HepG2 (cell line): ENCODE measurements around the gene COMMD7. TPM values are rescaled to one million over a fixed set of nuclear protein-coding genes. Genes with fewer than 3 reads are reported as not detected.

Experiments used
- CAMTA2 ChIP-seq: sonication (generic); formaldehyde crosslinking; IDR thresholded peaks from 2 replicates; pipeline ENCODE4 v1.4.0; 2020; ENCODE audit warnings: mild to moderate bottlenecking, missing genetic modification reagents, borderline replicate concordance
- DPF2 ChIP-seq: sonication (generic); formaldehyde crosslinking; IDR thresholded peaks from 2 replicates; pipeline ENCODE4 v1.4.0; 2020; ENCODE audit warnings: mild to moderate bottlenecking, low read depth, missing genetic modification reagents, borderline replicate concordance
- ELF1 ChIP-seq: sonication (generic); formaldehyde crosslinking; IDR thresholded peaks from 2 replicates; pipeline ENCODE4 v1.4.0; 2020; ENCODE audit warnings: missing genetic modification reagents
- ELF3 ChIP-seq: IDR thresholded peaks from 2 replicates; pipeline ENCODE4 v1.6.1; 2016; ENCODE audit warnings: missing genetic modification reagents, missing compliant biosample characterization
- FOXO4 ChIP-seq: sonication (generic); formaldehyde crosslinking; conservative IDR thresholded peaks from 2 replicates; pipeline ENCODE4 v1.8.1; 2023; ENCODE audit warnings: missing genetic modification reagents
- JDP2 ChIP-seq: sonication (generic); formaldehyde crosslinking; IDR thresholded peaks from 2 replicates; pipeline ENCODE4 v1.8.1; 2022; ENCODE audit warnings: missing genetic modification reagents, borderline replicate concordance
- KLF15 ChIP-seq: sonication (generic); formaldehyde crosslinking; IDR thresholded peaks from 2 replicates; pipeline ENCODE4 v1.8.1; 2023; ENCODE audit warnings: borderline replicate concordance, mild to moderate bottlenecking, inconsistent platforms, missing genetic modification reagents, mixed read lengths
- NKX3-1 ChIP-seq: sonication (generic); formaldehyde crosslinking; IDR thresholded peaks from 2 replicates; pipeline ENCODE4 v1.5.0; 2020; ENCODE audit warnings: missing genetic modification reagents
- SMAD1 ChIP-seq: sonication (generic); formaldehyde crosslinking; IDR thresholded peaks from 2 replicates; pipeline ENCODE4 v1.4.0; 2020; ENCODE audit warnings: missing genetic modification reagents, low read depth, mild to moderate bottlenecking, borderline replicate concordance
- SRF ChIP-seq: IDR thresholded peaks from 2 replicates; pipeline ENCODE4 v1.6.1; 2011; ENCODE audit warnings: mild to moderate bottlenecking, low read depth, low read length, moderate library complexity
- ZNF230 ChIP-seq: sonication (generic); formaldehyde crosslinking; IDR thresholded peaks from 2 replicates; pipeline ENCODE4 v1.4.0; 2020; ENCODE audit warnings: mild to moderate bottlenecking, missing genetic modification reagents
- ZNF256 ChIP-seq: sonication (generic); formaldehyde crosslinking; conservative IDR thresholded peaks from 2 replicates; pipeline ENCODE4 v1.4.0; 2020; ENCODE audit warnings: missing genetic modification reagents
- ZNF569 ChIP-seq: sonication (generic); formaldehyde crosslinking; IDR thresholded peaks from 2 replicates; pipeline ENCODE4 v1.5.0; 2020; ENCODE audit warnings: mild to moderate bottlenecking, missing genetic modification reagents, moderate library complexity, borderline replicate concordance
- ZNF616 ChIP-seq: sonication (generic); formaldehyde crosslinking; IDR thresholded peaks from 2 replicates; pipeline ENCODE4 v1.5.0; 2020; ENCODE audit warnings: low read depth, mild to moderate bottlenecking, missing genetic modification reagents
- ZNF790 ChIP-seq: sonication (generic); formaldehyde crosslinking; IDR thresholded peaks from 2 replicates; pipeline ENCODE4 v1.8.0; 2022; ENCODE audit warnings: missing genetic modification reagents, mild to moderate bottlenecking, borderline replicate concordance
- ZNF83 ChIP-seq: sonication (generic); formaldehyde crosslinking; IDR thresholded peaks from 2 replicates; pipeline ENCODE4 v1.4.0; 2020; ENCODE audit warnings: missing genetic modification reagents, mild to moderate bottlenecking, borderline replicate concordance
- polyA plus RNA-seq, 8 experiments: library from polyadenylated mRNA; depleted of rRNA in 3 of 8; stranded (reverse) in 7 of 8; unstranded in 1 of 8; fragments of >200 nt; fragmentation: Illumina TruSeq in 4 of 8; extraction: Trizol in 4 of 8; gene quantifications; 2 replicates each; pipeline versions ENCODE4 v1.2.1 to v1.2.3, GENCODE V29; 2011 to 2016; ENCODE audit warnings: low read depth in 4 of 8, missing spikeins in 1 of 8, mixed read lengths in 1 of 8; ENCODE audit not compliant: insufficient read depth in 1 of 8
- total RNA-seq, 5 experiments: library from RNA; depleted of rRNA; stranded (reverse); fragments of >200 nt; fragmentation: Illumina TruSeq; extraction: Trizol; gene quantifications; 2 replicates each; pipeline ENCODE4 v1.2.3, GENCODE V29; 2016; ENCODE audit warnings: low read depth in 1 of 5
- TF ChIP-seq, protein P1 (sequence below): sonication (generic); formaldehyde crosslinking; IDR thresholded peaks from 2 replicates; pipeline ENCODE4 v1.5.1; 2020; ENCODE audit warnings: mild to moderate bottlenecking, missing genetic modification reagents, moderate library complexity

The COMMD7 gene
- total and polyA plus RNA-seq, 2 of the 13 experiments (the other 11 are each of a cell fraction or from before 2014, with no cell fraction given): 42.1 to 53.3 TPM

- TF ChIP-seq FOXO4 (CRISPR knock-in tag) (0 out of 2 replicates have a peak, but pooled peaks have one; percentile 68), DPF2 (CRISPR knock-in tag) (no peak), ZNF256 (no peak), ZNF616 (peak; percentile 87; the same call in 1 of the 2 replicates), JDP2 (no peak), ZNF790 (0 out of 2 replicates have a peak, but pooled peaks have one; percentile 76), KLF15 (no peak), SMAD1 (CRISPR knock-in tag) (no peak; the same call in 1 of the 2 replicates), NKX3-1 (CRISPR knock-in tag) (no peak), ZNF83 (no peak), CAMTA2 (0 out of 2 replicates have a peak, but pooled peaks have one; percentile 60), ZNF230 (CRISPR knock-in tag) (no peak), ZNF569 (CRISPR knock-in tag) (no peak), ELF3 (CRISPR knock-in tag) (peak; percentile 84), SRF (no peak), ELF1 (CRISPR knock-in tag) (peak; percentile 44; the same call in 1 of the 2 replicates)
- TF ChIP-seq, protein P1, sequence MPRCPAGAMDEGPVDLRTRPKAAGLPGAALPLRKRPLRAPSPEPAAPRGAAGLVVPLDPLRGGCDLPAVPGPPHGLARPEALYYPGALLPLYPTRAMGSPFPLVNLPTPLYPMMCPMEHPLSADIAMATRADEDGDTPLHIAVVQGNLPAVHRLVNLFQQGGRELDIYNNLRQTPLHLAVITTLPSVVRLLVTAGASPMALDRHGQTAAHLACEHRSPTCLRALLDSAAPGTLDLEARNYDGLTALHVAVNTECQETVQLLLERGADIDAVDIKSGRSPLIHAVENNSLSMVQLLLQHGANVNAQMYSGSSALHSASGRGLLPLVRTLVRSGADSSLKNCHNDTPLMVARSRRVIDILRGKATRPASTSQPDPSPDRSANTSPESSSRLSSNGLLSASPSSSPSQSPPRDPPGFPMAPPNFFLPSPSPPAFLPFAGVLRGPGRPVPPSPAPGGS: no peak
Observed at GRCh38 chr20:32743237-32744112, at the start of gene COMMD7 (continued).
